ENCODE measurements around the gene DIS3L2.

The DIS3L2 gene

DNA sequence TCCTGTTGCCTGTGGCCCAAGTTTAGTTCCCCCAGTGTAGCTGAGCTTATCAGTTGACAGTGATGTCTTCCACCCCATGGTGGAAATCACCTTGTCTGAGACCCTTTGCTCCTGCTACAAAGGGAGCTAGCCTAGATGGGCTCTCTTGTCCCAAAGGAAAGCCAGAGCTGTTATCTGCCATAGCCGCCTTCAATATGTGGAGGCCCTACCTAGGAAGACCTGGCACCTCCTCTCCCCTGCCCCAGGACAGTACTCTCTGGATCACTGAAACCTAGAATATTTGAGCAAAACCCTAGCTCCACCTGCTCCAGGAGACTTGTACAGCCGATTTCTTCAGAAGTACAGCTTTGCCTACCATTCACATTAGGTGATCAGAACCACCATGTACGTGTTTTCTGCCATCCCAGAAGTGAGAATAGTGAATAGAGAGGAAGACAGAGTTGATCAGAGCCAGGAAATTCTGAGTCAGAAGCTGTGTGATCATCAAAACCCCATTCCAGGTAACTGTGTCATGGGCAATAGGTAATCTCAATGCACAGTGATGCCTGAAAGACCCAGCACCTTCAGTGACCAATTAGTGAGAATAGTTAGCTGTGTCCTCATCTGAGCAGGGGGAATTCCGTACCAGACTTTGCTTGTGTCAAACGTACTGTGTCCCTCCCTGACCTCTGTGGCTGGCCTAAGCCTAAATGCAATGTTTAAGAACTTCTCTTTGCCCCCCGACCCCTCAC is 278.6 kb downstream of the DIS3L2 start:
- no peak for DNase-seq (ENCODE audit: low read depth, low spot score)

GRCh38 chr2:232240906-232241305 is 279.4 kb downstream of the DIS3L2 start:
- no peak overlapping the region for H3K27ac ChIP-seq
- H3K9me3 ChIP-seq (ENCODE audit: low read depth, low read length) = no peaks in the 10 kb centered on the region
- H3K4me3 ChIP-seq = no peak overlapping the region
- TF ChIP-seq EZH2 (IDR thresholded peaks at IDR 0.05) (no peak), FOXP2 (optimal IDR thresholded peaks at IDR 0.05; ENCODE audit: control extremely low read depth, extremely low read length, insufficient read depth) (no peak), POLR2AphosphoS5 (IDR thresholded peaks at IDR 0.05; ENCODE audit: borderline replicate concordance, low read depth, low read length) (no peak)
- no peak for DNase-seq (ENCODE audit: low read depth, low spot score)
- H3K36me3 ChIP-seq (ENCODE audit: insufficient read depth, low read length) = no peaks in the 10 kb centered on the region
- no peak overlapping the region for H3K9ac ChIP-seq (ENCODE audit: insufficient read length)

More for the DNA sequence above, 278.6 kb downstream of the DIS3L2 start:
- no peak for TF ChIP-seq FOXP2 (optimal IDR thresholded peaks at IDR 0.05; ENCODE audit: control extremely low read depth, extremely low read length, insufficient read depth)
- no peak for TF ChIP-seq EZH2 (IDR thresholded peaks at IDR 0.05)
- no peak for TF ChIP-seq POLR2AphosphoS5 (IDR thresholded peaks at IDR 0.05; ENCODE audit: borderline replicate concordance, low read depth, low read length)
- Histone ChIP-seq H3K4me3 (no peak overlapping the region), H3K9ac (ENCODE audit: insufficient read length) (no peak overlapping the region), H3K9me3 (ENCODE audit: low read depth, low read length) (no peaks in the 10 kb centered on the region), H3K36me3 (ENCODE audit: insufficient read depth, low read length) (no peaks in the 10 kb centered on the region), H3K27ac (no peak overlapping the region)

DNA sequence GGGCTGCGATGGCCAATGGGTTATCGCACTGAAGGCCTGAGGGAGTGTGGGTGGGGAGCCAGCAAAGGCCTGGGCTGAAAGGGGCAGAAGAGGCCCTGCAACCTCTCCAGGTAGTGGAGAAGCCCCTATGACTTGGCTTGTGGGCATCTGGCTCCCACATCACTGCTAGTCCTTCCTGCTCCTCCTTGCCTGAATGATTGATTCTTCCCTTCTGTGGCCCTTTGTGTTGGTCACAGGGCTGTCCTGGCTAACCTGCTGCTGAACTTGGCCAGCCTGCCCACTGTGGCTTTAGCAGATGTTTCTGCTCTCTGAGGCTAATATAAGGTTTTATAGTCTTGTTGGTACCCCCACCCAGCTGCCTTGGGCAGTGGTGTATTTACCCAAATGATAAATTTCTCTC is 280.8 kb downstream of the DIS3L2 start:
- no peak overlapping the region for H3K4me3 ChIP-seq
- no peaks in the 10 kb centered on the region for H3K9me3 ChIP-seq (ENCODE audit: low read depth, low read length)
- no peaks in the 10 kb centered on the region for H3K36me3 ChIP-seq (ENCODE audit: insufficient read depth, low read length)
- H3K9ac ChIP-seq (ENCODE audit: insufficient read length) = no peak overlapping the region
- no peak overlapping the region for H3K27ac ChIP-seq
- TF ChIP-seq FOXP2 (optimal IDR thresholded peaks at IDR 0.05; ENCODE audit: control extremely low read depth, extremely low read length, insufficient read depth) (no peak), EZH2 (IDR thresholded peaks at IDR 0.05) (no peak), POLR2AphosphoS5 (IDR thresholded peaks at IDR 0.05; ENCODE audit: borderline replicate concordance, low read depth, low read length) (no peak)
- DNase-seq (ENCODE audit: low read depth, low spot score) = no peak

DNA sequence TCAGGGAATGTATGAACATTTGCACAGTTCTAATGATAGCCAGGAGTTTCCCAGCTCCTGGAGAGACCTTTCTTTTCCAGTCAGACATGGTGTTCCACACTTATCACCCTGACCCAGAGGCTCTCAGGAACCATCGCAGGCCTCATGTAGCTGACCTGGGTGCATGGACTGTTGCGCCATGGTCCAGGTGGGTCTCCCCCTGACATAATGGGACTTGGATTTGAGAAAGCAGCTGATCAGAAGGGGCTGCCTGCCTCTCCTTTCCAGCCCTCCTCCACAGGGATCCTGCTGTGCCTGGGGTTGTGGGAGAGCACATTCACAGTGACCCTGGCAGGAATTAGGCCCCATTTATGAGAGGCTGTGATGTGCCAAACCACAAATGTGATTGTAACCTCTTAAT is 283.6 kb downstream of the DIS3L2 start:
- TF ChIP-seq POLR2AphosphoS5 (IDR thresholded peaks at IDR 0.05; ENCODE audit: borderline replicate concordance, low read depth, low read length) = no peak
- TF ChIP-seq EZH2 (IDR thresholded peaks at IDR 0.05) = no peak
- no peak for TF ChIP-seq FOXP2 (optimal IDR thresholded peaks at IDR 0.05; ENCODE audit: control extremely low read depth, extremely low read length, insufficient read depth)
- DNase-seq (ENCODE audit: low read depth, low spot score) = no peak

GRCh38 chr2:232246245-232246644 is 284.7 kb downstream of the DIS3L2 start:
- Histone ChIP-seq H3K4me3 (no peak overlapping the region), H3K27ac (no peak overlapping the region), H3K9ac (ENCODE audit: insufficient read length) (no peak overlapping the region), H3K36me3 (ENCODE audit: insufficient read depth, low read length) (no peaks in the 10 kb centered on the region), H3K9me3 (ENCODE audit: low read depth, low read length) (no peaks in the 10 kb centered on the region)
- TF ChIP-seq POLR2AphosphoS5 (IDR thresholded peaks at IDR 0.05; ENCODE audit: borderline replicate concordance, low read depth, low read length) = no peak
- TF ChIP-seq EZH2 (IDR thresholded peaks at IDR 0.05) = no peak
- TF ChIP-seq FOXP2 (optimal IDR thresholded peaks at IDR 0.05; ENCODE audit: control extremely low read depth, extremely low read length, insufficient read depth) = no peak
- no peak for DNase-seq (ENCODE audit: low read depth, low spot score)

More for the DNA sequence above, 283.6 kb downstream of the DIS3L2 start:
- H3K36me3 ChIP-seq (ENCODE audit: insufficient read depth, low read length) = no peaks in the 10 kb centered on the region
- no peak overlapping the region for H3K4me3 ChIP-seq
- H3K9me3 ChIP-seq (ENCODE audit: low read depth, low read length) = no peaks in the 10 kb centered on the region
- H3K27ac ChIP-seq = no peak overlapping the region
- H3K9ac ChIP-seq (ENCODE audit: insufficient read length) = no peak overlapping the region

GRCh38 chr2:232249096-232249495 is 287.6 kb downstream of the DIS3L2 start:
- no peak overlapping the region for H3K9ac ChIP-seq (ENCODE audit: insufficient read length)
- H3K36me3 ChIP-seq (ENCODE audit: insufficient read depth, low read length) = no peaks in the 10 kb centered on the region
- H3K4me3 ChIP-seq = no peak overlapping the region
- no peak for DNase-seq (ENCODE audit: low read depth, low spot score)
- H3K9me3 ChIP-seq (ENCODE audit: low read depth, low read length) = no peaks in the 10 kb centered on the region
- TF ChIP-seq FOXP2 (optimal IDR thresholded peaks at IDR 0.05; ENCODE audit: control extremely low read depth, extremely low read length, insufficient read depth) = no peak
- no peak for TF ChIP-seq POLR2AphosphoS5 (IDR thresholded peaks at IDR 0.05; ENCODE audit: borderline replicate concordance, low read depth, low read length)
- no peak for TF ChIP-seq EZH2 (IDR thresholded peaks at IDR 0.05)
- H3K27ac ChIP-seq = no peak overlapping the region

- no peak for DNase-seq (ENCODE audit: low read depth, low spot score)
- Histone ChIP-seq H3K36me3 (ENCODE audit: insufficient read depth, low read length) (no peaks in the 10 kb centered on the region), H3K27ac (no peak overlapping the region), H3K9me3 (ENCODE audit: low read depth, low read length) (no peaks in the 10 kb centered on the region), H3K4me3 (no peak overlapping the region), H3K9ac (ENCODE audit: insufficient read length) (no peak overlapping the region)
- TF ChIP-seq FOXP2 (optimal IDR thresholded peaks at IDR 0.05; ENCODE audit: control extremely low read depth, extremely low read length, insufficient read depth) (no peak), POLR2AphosphoS5 (IDR thresholded peaks at IDR 0.05; ENCODE audit: borderline replicate concordance, low read depth, low read length) (no peak), EZH2 (IDR thresholded peaks at IDR 0.05) (no peak)
Measured at GRCh38 chr2:232250246-232251175, 289.0 kb downstream of the DIS3L2 start.

GRCh38 chr2:232255033-232255432 is 293.5 kb downstream of the DIS3L2 start:
- no peak overlapping the region for H3K9ac ChIP-seq (ENCODE audit: insufficient read length)
- no peak overlapping the region for H3K4me3 ChIP-seq
- no peaks in the 10 kb centered on the region for H3K36me3 ChIP-seq (ENCODE audit: insufficient read depth, low read length)
- no peaks in the 10 kb centered on the region for H3K9me3 ChIP-seq (ENCODE audit: low read depth, low read length)
- H3K27ac ChIP-seq = no peak overlapping the region
- DNase-seq (ENCODE audit: low read depth, low spot score) = no peak
- TF ChIP-seq POLR2AphosphoS5 (IDR thresholded peaks at IDR 0.05; ENCODE audit: borderline replicate concordance, low read depth, low read length) (no peak), EZH2 (IDR thresholded peaks at IDR 0.05) (no peak), FOXP2 (optimal IDR thresholded peaks at IDR 0.05; ENCODE audit: control extremely low read depth, extremely low read length, insufficient read depth) (no peak)
